HEK293 (cell line): ENCODE measurements around the gene DUS1L.
A peak's percentile ranks its signal among the peaks of the same experiment; 100 is the strongest.

ENCODE experiments used
- BCL11A ChIP-seq: fragments of 450-650 bp; formaldehyde crosslinking; IDR thresholded peaks from 2 replicates; pipeline ENCODE4 v1.5.1; 2016; ENCODE audit warnings: low read depth, missing biosample characterization, missing genetic modification characterization
- ELK4 ChIP-seq: IDR thresholded peaks from 2 replicates; pipeline ENCODE4 v1.6.1; 2011; ENCODE audit warnings: mild to moderate bottlenecking, low read depth, low read length, borderline replicate concordance
- GLI2 ChIP-seq: fragments of 450-650 bp; formaldehyde crosslinking; IDR thresholded peaks from 2 replicates; pipeline ENCODE4; 2017; ENCODE audit warnings: missing biosample characterization, missing genetic modification characterization, low read depth, borderline replicate concordance
- HOXC10 ChIP-seq: sonication (generic); formaldehyde crosslinking; IDR thresholded peaks from 2 replicates; pipeline ENCODE4 v1.8.1; 2023; ENCODE audit warnings: mild to moderate bottlenecking, missing genetic modification reagents
- PBX3 ChIP-seq: sonication (generic); formaldehyde crosslinking; IDR thresholded peaks from 2 replicates; pipeline ENCODE4 v1.8.1; 2022; ENCODE audit warnings: mild to moderate bottlenecking, moderate library complexity, missing genetic modification reagents
- SP2 ChIP-seq: fragments of 450-650 bp; formaldehyde crosslinking; IDR thresholded peaks from 2 replicates; pipeline ENCODE4 v1.5.1; 2016; ENCODE audit warnings: missing biosample characterization, missing genetic modification characterization
- TRIM28 ChIP-seq: IDR thresholded peaks from 2 replicates; pipeline ENCODE4 v1.6.1; 2011; ENCODE audit warnings: low read length, control low read depth, borderline replicate concordance
- ZFP41 ChIP-seq: fragments of 450-650 bp; formaldehyde crosslinking; IDR thresholded peaks from 2 replicates; pipeline ENCODE4 v1.5.1; 2016; ENCODE audit warnings: missing biosample characterization, missing genetic modification characterization, borderline replicate concordance
- ZNF132 ChIP-seq: fragments of 450-650 bp; formaldehyde crosslinking; IDR thresholded peaks from 2 replicates; pipeline ENCODE4 v1.5.1; 2017; ENCODE audit warnings: missing biosample characterization, missing genetic modification characterization, borderline replicate concordance
- ZNF16 ChIP-seq: fragments of 450-650 bp; formaldehyde crosslinking; IDR thresholded peaks from 2 replicates; pipeline ENCODE4 v1.5.1; 2016; ENCODE audit warnings: low read depth, missing biosample characterization, missing genetic modification characterization
- ZNF184 ChIP-seq: fragments of 450-650 bp; IDR thresholded peaks from 2 replicates; pipeline ENCODE4 v1.5.1; 2018; ENCODE audit warnings: missing biosample characterization, mild to moderate bottlenecking, missing genetic modification characterization
- ZNF19 ChIP-seq: fragments of 450-650 bp; formaldehyde crosslinking; IDR thresholded peaks from 2 replicates; pipeline ENCODE4; 2016; ENCODE audit warnings: missing biosample characterization, missing genetic modification characterization, low read depth
- ZNF223 ChIP-seq: fragments of 450-650 bp; formaldehyde crosslinking; IDR thresholded peaks from 2 replicates; pipeline ENCODE4 v1.5.1; 2016; ENCODE audit warnings: missing biosample characterization, missing genetic modification characterization
- ZNF274 ChIP-seq, 2 experiments: fragments of 200-500 bp in 1 of 2; fragments of 450-650 bp in 1 of 2; sonication (Bioruptor generic) in 1 of 2; formaldehyde crosslinking in 1 of 2; IDR thresholded peaks; 2 replicates each; pipeline versions ENCODE4 v1.5.1 to v1.6.1; 2014 to 2016; ENCODE audit warnings: borderline replicate concordance in 1 of 2, inconsistent platforms in 1 of 2, low read length in 1 of 2, missing biosample characterization in 1 of 2, missing genetic modification characterization in 1 of 2
- ZNF335 ChIP-seq: fragments of 450-650 bp; formaldehyde crosslinking; conservative IDR thresholded peaks from 2 replicates; pipeline ENCODE4 v1.5.1; 2016; ENCODE audit warnings: missing biosample characterization, missing genetic modification characterization
- ZNF416 ChIP-seq: fragments of 450-650 bp; formaldehyde crosslinking; IDR thresholded peaks from 2 replicates; pipeline ENCODE4 v1.5.1; 2016; ENCODE audit warnings: missing biosample characterization, missing genetic modification characterization
- ZNF433 ChIP-seq: fragments of 450-650 bp; formaldehyde crosslinking; IDR thresholded peaks from 2 replicates; pipeline ENCODE4 v1.5.1; 2016; ENCODE audit warnings: missing biosample characterization, missing genetic modification characterization, low read depth
- ZNF548 ChIP-seq: fragments of 450-650 bp; formaldehyde crosslinking; IDR thresholded peaks from 2 replicates; pipeline ENCODE4 v1.5.1; 2016; ENCODE audit warnings: missing biosample characterization, missing genetic modification characterization
- ZNF701 ChIP-seq: fragments of 450-650 bp; formaldehyde crosslinking; IDR thresholded peaks from 2 replicates; pipeline ENCODE4 v1.5.1; 2016; ENCODE audit warnings: missing biosample characterization, missing genetic modification characterization
- ZNF707 ChIP-seq: fragments of 450-650 bp; formaldehyde crosslinking; IDR thresholded peaks from 2 replicates; pipeline ENCODE4 v1.5.1; 2016; ENCODE audit warnings: missing biosample characterization, missing genetic modification characterization
- ZNF777 ChIP-seq: fragments of 450-650 bp; formaldehyde crosslinking; IDR thresholded peaks from 2 replicates; pipeline ENCODE4 v1.5.1; 2017; ENCODE audit warnings: missing biosample characterization, missing genetic modification characterization, borderline replicate concordance
- ZNF843 ChIP-seq: fragments of 450-650 bp; formaldehyde crosslinking; IDR thresholded peaks from 2 replicates; pipeline ENCODE4 v1.5.1; 2016; ENCODE audit warnings: missing biosample characterization, missing genetic modification characterization
- ZSCAN5A ChIP-seq: fragments of 450-650 bp; formaldehyde crosslinking; IDR thresholded peaks from 2 replicates; pipeline ENCODE4 v1.5.1; 2016; ENCODE audit warnings: missing biosample characterization, missing genetic modification characterization
- TF ChIP-seq, protein P1 (sequence below): fragments of 450-650 bp; formaldehyde crosslinking; IDR thresholded peaks from 2 replicates; pipeline ENCODE4 v1.5.1; 2016; ENCODE audit warnings: missing biosample characterization, missing genetic modification characterization
- TF ChIP-seq, protein P2 (sequence below): fragments of 450-650 bp; formaldehyde crosslinking; IDR thresholded peaks from 2 replicates; pipeline ENCODE4 v1.5.1; 2016; ENCODE audit warnings: missing biosample characterization, missing genetic modification characterization, borderline replicate concordance
- TF ChIP-seq, protein P3 (sequence below): fragments of 450-650 bp; formaldehyde crosslinking; IDR thresholded peaks from 2 replicates; pipeline ENCODE4 v1.5.1; 2017; ENCODE audit warnings: missing biosample characterization, missing genetic modification characterization
- TF ChIP-seq, protein P4 (sequence below): fragments of 450-650 bp; formaldehyde crosslinking; IDR thresholded peaks from 2 replicates; pipeline ENCODE4 v1.5.1; 2017; ENCODE audit warnings: missing biosample characterization, missing genetic modification characterization

DUS1L gene

GRCh38 chr17:82037092-82037888 is 28.3 kb downstream of the DUS1L start, which contains the start of gene DCXR (continued):
- no peak; the same call in 1 of the 2 replicates for TF ChIP-seq ZNF223 (tag by site-specific recombination)
- TF ChIP-seq ZNF184 (tag by site-specific recombination): no peak
- no peak for TF ChIP-seq ZNF416 (tag by site-specific recombination)
- TF ChIP-seq, protein P1, sequence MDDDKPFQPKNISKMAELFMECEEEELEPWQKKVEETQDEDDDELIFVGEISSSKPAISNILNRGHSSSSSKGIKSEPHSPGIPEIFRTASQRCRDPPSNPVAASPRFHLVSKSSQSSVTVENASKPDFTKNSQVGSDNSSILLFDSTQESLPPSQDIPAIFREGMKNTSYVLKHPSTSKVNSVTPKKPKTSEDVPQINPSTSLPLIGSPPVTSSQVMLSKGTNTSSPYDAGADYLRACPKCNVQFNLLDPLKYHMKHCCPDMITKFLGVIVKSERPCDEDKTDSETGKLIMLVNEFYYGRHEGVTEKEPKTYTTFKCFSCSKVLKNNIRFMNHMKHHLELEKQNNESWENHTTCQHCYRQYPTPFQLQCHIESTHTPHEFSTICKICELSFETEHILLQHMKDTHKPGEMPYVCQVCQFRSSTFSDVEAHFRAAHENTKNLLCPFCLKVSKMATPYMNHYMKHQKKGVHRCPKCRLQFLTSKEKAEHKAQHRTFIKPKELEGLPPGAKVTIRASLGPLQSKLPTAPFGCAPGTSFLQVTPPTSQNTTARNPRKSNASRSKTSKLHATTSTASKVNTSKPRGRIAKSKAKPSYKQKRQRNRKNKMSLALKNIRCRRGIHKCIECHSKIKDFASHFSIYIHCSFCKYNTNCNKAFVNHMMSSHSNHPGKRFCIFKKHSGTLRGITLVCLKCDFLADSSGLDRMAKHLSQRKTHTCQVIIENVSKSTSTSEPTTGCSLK (tag by site-specific recombination): no peak
- TF ChIP-seq GLI2: no peak
- TF ChIP-seq ELK4: no peak
- TF ChIP-seq ZNF19: no peak
- TF ChIP-seq SP2 (tag by site-specific recombination): peak; percentile 96
- peak; percentile 62; the same call in 1 of the 2 replicates for TF ChIP-seq ZNF843
- TF ChIP-seq, protein P2, sequence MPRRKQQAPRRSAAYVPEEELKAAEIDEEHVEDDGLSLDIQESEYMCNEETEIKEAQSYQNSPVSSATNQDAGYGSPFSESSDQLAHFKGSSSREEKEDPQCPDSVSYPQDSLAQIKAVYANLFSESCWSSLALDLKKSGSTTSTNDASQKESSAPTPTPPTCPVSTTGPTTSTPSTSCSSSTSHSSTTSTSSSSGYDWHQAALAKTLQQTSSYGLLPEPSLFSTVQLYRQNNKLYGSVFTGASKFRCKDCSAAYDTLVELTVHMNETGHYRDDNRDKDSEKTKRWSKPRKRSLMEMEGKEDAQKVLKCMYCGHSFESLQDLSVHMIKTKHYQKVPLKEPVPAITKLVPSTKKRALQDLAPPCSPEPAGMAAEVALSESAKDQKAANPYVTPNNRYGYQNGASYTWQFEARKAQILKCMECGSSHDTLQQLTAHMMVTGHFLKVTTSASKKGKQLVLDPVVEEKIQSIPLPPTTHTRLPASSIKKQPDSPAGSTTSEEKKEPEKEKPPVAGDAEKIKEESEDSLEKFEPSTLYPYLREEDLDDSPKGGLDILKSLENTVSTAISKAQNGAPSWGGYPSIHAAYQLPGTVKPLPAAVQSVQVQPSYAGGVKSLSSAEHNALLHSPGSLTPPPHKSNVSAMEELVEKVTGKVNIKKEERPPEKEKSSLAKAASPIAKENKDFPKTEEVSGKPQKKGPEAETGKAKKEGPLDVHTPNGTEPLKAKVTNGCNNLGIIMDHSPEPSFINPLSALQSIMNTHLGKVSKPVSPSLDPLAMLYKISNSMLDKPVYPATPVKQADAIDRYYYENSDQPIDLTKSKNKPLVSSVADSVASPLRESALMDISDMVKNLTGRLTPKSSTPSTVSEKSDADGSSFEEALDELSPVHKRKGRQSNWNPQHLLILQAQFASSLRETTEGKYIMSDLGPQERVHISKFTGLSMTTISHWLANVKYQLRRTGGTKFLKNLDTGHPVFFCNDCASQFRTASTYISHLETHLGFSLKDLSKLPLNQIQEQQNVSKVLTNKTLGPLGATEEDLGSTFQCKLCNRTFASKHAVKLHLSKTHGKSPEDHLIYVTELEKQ (tag by site-specific recombination): no peak
- TF ChIP-seq ZFP41: no peak
- TF ChIP-seq ZNF707 (tag by site-specific recombination): no peak
- TF ChIP-seq ZNF132: no peak
- no peak for TF ChIP-seq ZNF433 (tag by site-specific recombination)
- TF ChIP-seq BCL11A: peak; percentile 96
- no peak for TF ChIP-seq ZNF777 (tag by site-specific recombination)
- TF ChIP-seq, protein P3, sequence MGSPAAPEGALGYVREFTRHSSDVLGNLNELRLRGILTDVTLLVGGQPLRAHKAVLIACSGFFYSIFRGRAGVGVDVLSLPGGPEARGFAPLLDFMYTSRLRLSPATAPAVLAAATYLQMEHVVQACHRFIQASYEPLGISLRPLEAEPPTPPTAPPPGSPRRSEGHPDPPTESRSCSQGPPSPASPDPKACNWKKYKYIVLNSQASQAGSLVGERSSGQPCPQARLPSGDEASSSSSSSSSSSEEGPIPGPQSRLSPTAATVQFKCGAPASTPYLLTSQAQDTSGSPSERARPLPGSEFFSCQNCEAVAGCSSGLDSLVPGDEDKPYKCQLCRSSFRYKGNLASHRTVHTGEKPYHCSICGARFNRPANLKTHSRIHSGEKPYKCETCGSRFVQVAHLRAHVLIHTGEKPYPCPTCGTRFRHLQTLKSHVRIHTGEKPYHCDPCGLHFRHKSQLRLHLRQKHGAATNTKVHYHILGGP (tag by site-specific recombination): no peak
- TF ChIP-seq ZNF335 (tag by site-specific recombination): peak; percentile 98
- no peak for TF ChIP-seq ZNF548
- no peak for TF ChIP-seq ZNF16 (tag by site-specific recombination)
- TF ChIP-seq, protein P4, sequence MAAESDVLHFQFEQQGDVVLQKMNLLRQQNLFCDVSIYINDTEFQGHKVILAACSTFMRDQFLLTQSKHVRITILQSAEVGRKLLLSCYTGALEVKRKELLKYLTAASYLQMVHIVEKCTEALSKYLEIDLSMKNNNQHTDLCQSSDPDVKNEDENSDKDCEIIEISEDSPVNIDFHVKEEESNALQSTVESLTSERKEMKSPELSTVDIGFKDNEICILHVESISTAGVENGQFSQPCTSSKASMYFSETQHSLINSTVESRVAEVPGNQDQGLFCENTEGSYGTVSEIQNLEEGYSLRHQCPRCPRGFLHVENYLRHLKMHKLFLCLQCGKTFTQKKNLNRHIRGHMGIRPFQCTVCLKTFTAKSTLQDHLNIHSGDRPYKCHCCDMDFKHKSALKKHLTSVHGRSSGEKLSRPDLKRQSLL (tag by site-specific recombination): peak; percentile 86
- TF ChIP-seq ZNF274 (IDR thresholded peaks at IDR 0.05; ENCODE audit: low read length): no peak
- no peak for TF ChIP-seq ZNF274 (tag by site-specific recombination; IDR thresholded peaks at IDR 0.05; ENCODE audit: borderline replicate concordance)
- TF ChIP-seq HOXC10 (CRISPR knock-in tag): no peak
- TF ChIP-seq ZSCAN5A: peak; percentile 89; the same call in 1 of the 2 replicates
- no peak for TF ChIP-seq ZNF701 (tag by site-specific recombination)
- no peak for TF ChIP-seq TRIM28
- peak; percentile 87; the same call in 1 of the 2 replicates for TF ChIP-seq PBX3 (CRISPR knock-in tag)
